ENCODE results near the gene ST3GAL4.

The ST3GAL4 gene

DNA sequence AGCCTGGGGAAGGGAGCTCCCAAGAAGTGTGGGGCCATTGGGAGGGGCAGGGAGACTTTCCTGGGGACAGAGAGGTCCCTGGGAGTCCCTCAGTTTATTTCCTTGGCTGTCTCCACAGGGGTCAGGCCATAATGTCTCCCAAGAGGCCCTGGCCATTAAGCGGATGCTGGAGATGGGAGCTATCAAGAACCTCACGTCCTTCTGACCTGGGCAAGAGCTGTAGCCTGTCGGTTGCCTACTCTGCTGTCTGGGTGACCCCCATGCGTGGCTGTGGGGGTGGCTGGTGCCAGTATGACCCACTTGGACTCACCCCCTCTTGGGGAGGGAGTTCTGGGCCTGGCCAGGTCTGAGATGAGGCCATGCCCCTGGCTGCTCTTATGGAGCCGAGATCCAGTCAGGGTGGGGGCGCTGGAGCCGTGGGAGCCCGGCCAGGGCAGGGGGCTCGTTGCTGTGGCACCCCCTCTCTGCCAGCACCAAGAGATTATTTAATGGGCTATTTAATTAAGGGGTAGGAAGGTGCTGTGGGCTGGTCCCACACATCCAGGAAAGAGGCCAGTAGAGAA lies 58.4 kb downstream of the ST3GAL4 start:
- H3K4me1 ChIP-seq (ENCODE audit: control insufficient read depth, insufficient read depth, low read length) = peaks cover 47% of the 10 kb centered on the region
- no peaks in the 10 kb centered on the region for H3K27me3 ChIP-seq (replicated peaks; ENCODE audit: control insufficient read depth, insufficient read depth, low read length)
- no peak overlapping the region for H3K4me3 ChIP-seq (ENCODE audit: low read length)
- peaks cover 30% of the 10 kb centered on the region for H3K36me3 ChIP-seq (ENCODE audit: control insufficient read depth, insufficient read depth, low read length, severe bottlenecking)
- no peak for DNase-seq (ENCODE audit: low read depth)
- H3K9ac ChIP-seq (ENCODE audit: low read length) = no peak overlapping the region
- H3K9me3 ChIP-seq (ENCODE audit: control insufficient read depth, low read length) = no peaks in the 10 kb centered on the region

DNA sequence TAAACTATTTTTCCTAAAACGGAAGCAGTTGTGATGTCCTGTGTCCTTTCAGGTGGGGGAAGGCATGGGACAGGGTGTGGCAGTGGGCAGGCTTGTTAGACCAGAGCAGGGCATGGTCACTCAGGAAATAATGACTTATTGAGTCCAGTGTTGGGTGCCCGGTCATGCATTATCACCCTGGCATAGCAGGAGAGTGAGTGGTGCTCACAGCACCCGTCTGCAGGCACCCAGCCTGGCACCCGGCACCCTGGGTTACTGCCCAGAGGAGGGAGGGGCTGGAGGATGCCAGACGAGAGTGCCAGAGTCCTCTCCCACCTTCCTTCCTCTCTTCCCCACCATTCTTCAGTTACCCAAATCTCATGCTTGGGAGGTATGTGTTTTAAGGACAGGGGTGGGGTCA lies 59.1 kb downstream of the ST3GAL4 start:
- H3K27me3 ChIP-seq (replicated peaks; ENCODE audit: control insufficient read depth, insufficient read depth, low read length) = no peaks in the 10 kb centered on the region
- H3K9me3 ChIP-seq (ENCODE audit: control insufficient read depth, low read length) = no peaks in the 10 kb centered on the region
- DNase-seq (ENCODE audit: low read depth) = no peak
- peaks cover 23% of the 10 kb centered on the region for H3K36me3 ChIP-seq (ENCODE audit: control insufficient read depth, insufficient read depth, low read length, severe bottlenecking)
- H3K9ac ChIP-seq (ENCODE audit: low read length) = peak overlapping the region; percentile 82
- H3K4me1 ChIP-seq (ENCODE audit: control insufficient read depth, insufficient read depth, low read length) = peaks cover 51% of the 10 kb centered on the region
- H3K4me3 ChIP-seq (ENCODE audit: low read length) = no peak overlapping the region

DNA sequence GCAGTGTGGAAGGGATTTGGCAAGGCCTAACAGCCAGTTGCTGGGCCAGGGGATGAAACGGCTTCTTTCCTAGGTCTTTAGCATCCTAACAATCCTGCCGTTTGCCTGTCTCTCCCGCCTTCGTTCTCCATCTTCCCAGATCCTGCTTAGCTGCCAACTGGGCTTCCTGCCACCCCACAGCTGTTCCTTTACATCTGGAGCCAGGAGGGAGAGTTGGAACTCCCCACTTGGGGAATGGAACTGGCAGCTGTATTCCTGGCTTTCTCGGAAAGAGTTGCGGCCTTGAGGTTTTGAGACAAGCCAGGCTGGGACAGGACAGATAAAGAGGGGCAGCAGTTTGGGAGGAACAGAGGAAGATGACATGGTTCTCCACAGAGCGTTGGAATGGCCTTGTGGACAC lies 59.6 kb downstream of the ST3GAL4 start:
- Histone ChIP-seq H3K9me3 (ENCODE audit: control insufficient read depth, low read length) (no peaks in the 10 kb centered on the region), H3K27me3 (replicated peaks; ENCODE audit: control insufficient read depth, insufficient read depth, low read length) (no peaks in the 10 kb centered on the region), H3K4me3 (ENCODE audit: low read length) (peak overlapping the region; percentile 23), H3K9ac (ENCODE audit: low read length) (peak overlapping the region; percentile 82), H3K4me1 (ENCODE audit: control insufficient read depth, insufficient read depth, low read length) (peaks cover 56% of the 10 kb centered on the region), H3K36me3 (ENCODE audit: control insufficient read depth, insufficient read depth, low read length, severe bottlenecking) (peaks cover 18% of the 10 kb centered on the region)
- peak; percentile 70 for DNase-seq (ENCODE audit: low read depth)

DNA sequence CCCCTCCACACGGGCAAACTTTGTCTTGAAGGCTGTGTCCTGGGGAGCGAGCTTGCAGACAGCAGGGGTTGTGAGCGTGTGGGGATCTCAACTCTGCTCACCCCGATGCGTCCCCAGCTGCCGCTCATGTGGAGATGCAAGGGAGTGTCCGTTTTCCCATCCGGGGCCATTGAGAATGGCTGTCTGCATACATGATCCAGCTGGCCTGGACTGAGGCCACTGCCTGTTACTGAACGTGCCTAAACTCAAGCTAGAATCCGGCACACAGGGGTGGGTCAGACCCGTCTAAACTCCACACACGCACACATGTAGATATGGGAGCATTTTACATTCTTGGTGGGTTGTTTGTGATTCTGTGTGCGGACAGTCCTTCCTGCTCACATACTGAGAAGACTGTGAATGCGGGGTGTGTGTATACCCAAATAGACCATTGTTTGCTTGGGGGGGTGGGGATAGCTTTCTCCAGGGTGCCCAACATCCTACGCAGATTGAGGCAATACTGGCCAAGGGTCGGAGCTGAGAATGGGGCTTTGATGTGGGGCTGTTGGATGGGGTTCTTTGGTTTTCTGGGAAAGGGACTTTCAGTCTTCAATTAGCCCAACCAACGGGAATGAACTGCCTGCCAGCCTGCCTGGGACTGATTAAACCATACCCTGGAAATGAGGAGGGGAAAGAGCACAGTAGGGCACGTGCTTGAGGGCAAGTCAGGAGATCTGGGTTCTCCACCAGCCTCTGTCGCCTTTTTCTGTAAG lies 60.4 kb downstream of the ST3GAL4 start:
- H3K9ac ChIP-seq (ENCODE audit: low read length) = peak overlapping the region; percentile 82
- H3K9me3 ChIP-seq (ENCODE audit: control insufficient read depth, low read length) = no peaks in the 10 kb centered on the region
- DNase-seq (ENCODE audit: low read depth) = no peak
- H3K4me1 ChIP-seq (ENCODE audit: control insufficient read depth, insufficient read depth, low read length) = peaks cover 51% of the 10 kb centered on the region
- H3K36me3 ChIP-seq (ENCODE audit: control insufficient read depth, insufficient read depth, low read length, severe bottlenecking) = peaks cover 15% of the 10 kb centered on the region
- H3K4me3 ChIP-seq (ENCODE audit: low read length) = peak overlapping the region; percentile 23
- H3K27me3 ChIP-seq (replicated peaks; ENCODE audit: control insufficient read depth, insufficient read depth, low read length) = no peaks in the 10 kb centered on the region

DNA sequence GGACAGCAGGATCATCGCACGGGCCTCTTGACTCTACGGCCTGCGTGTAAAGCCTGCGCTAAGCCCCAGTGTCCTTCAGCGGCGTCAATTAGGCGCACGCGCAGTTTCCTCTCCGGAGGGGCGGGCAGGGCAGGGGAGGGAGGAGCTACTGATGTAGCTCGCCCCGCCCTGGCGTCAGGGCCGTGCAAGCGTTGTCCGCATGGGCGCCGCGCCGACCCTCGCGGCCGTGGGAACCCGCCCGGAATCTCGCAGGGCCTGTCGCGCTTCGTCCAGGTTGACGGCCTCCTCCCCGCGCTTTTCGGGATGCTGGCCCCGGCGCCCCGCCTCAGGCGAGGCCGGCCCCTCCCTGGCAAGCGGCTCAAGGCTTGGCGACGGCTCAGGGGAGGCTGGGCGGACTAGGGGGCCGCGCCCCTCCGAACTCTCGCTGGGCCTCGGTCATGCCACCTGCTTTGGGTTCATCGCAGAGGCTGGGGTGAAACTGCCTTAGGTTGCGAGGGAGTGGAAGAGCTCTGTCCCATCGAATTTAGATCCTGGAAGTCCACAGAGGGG lies 61.1 kb downstream of the ST3GAL4 start:
- DNase-seq (ENCODE audit: low read depth) = peak; percentile 38
- no peaks in the 10 kb centered on the region for H3K27me3 ChIP-seq (replicated peaks; ENCODE audit: control insufficient read depth, insufficient read depth, low read length)
- no peaks in the 10 kb centered on the region for H3K9me3 ChIP-seq (ENCODE audit: control insufficient read depth, low read length)
- peak overlapping the region; percentile 82 for H3K9ac ChIP-seq (ENCODE audit: low read length)
- peak overlapping the region; percentile 48 for H3K4me3 ChIP-seq (ENCODE audit: low read length)
- H3K4me1 ChIP-seq (ENCODE audit: control insufficient read depth, insufficient read depth, low read length) = peaks cover 45% of the 10 kb centered on the region
- H3K36me3 ChIP-seq (ENCODE audit: control insufficient read depth, insufficient read depth, low read length, severe bottlenecking) = peaks cover 15% of the 10 kb centered on the region

DNA sequence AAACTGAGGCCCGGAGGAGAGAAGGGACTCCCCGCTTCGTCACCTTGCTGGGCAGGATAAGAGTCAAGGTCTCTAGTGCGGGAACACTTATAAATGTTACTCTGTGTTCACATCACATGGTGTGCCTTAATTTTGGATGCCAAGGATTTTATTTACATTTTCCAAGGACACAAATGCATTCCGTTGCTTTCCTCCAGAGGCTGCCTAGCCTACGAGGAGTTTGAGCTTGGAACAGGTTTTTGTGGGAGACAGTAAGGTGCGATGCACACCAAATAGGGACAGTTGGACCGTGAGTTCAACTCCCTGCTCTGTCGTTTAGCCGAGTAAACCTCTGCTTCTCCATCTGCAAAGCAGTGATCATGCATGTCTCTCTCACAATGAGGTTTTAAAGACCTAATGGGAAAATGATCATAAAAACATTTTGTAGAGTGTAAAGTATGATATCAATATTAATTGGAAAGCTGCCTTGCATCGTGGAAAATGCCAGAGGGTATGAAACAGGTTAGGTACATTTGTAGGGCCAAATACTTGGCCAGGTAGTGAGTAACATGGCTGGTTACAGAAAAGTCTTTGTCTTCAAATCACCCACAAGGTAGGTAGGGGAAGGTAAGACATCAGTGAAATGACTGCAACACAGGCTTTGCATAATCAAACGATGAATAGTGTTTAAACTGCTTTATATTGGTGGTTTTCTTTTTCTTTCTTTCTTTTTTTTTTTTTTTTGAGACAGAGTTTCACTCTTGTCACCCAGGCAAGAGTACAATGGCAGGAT lies 61.8 kb downstream of the ST3GAL4 start:
- Histone ChIP-seq H3K4me1 (ENCODE audit: control insufficient read depth, insufficient read depth, low read length) (peaks cover 45% of the 10 kb centered on the region), H3K4me3 (ENCODE audit: low read length) (peak overlapping the region; percentile 48), H3K27me3 (replicated peaks; ENCODE audit: control insufficient read depth, insufficient read depth, low read length) (no peaks in the 10 kb centered on the region), H3K9me3 (ENCODE audit: control insufficient read depth, low read length) (no peaks in the 10 kb centered on the region), H3K36me3 (ENCODE audit: control insufficient read depth, insufficient read depth, low read length, severe bottlenecking) (peaks cover 15% of the 10 kb centered on the region), H3K9ac (ENCODE audit: low read length) (peak overlapping the region; percentile 82)
- no peak for DNase-seq (ENCODE audit: low read depth)

DNA sequence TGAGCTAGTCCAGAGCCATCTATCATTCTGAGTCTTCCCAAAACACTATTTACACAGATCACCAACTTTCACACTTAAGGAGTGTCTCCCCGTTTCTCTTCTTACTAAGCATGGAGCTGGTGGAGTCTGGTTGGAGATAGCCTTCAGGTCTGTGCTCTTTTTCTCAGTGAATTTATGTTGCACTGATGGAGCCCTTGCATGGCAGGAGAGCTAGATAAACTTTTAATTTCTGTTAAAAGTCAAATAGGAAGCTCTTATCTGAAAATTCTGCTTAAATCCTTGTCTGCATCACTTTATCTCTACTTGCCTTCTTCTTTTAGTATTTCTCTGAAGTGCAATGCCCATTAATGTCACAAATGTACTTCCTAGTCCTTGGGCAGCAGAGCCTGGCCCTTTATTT lies 63.4 kb downstream of the ST3GAL4 start:
- peaks cover 45% of the 10 kb centered on the region for H3K4me1 ChIP-seq (ENCODE audit: control insufficient read depth, insufficient read depth, low read length)
- H3K36me3 ChIP-seq (ENCODE audit: control insufficient read depth, insufficient read depth, low read length, severe bottlenecking) = peaks cover 7% of the 10 kb centered on the region
- H3K4me3 ChIP-seq (ENCODE audit: low read length) = no peak overlapping the region
- no peak overlapping the region for H3K9ac ChIP-seq (ENCODE audit: low read length)
- H3K9me3 ChIP-seq (ENCODE audit: control insufficient read depth, low read length) = no peaks in the 10 kb centered on the region
- no peaks in the 10 kb centered on the region for H3K27me3 ChIP-seq (replicated peaks; ENCODE audit: control insufficient read depth, insufficient read depth, low read length)
- no peak for DNase-seq (ENCODE audit: low read depth)

DNA sequence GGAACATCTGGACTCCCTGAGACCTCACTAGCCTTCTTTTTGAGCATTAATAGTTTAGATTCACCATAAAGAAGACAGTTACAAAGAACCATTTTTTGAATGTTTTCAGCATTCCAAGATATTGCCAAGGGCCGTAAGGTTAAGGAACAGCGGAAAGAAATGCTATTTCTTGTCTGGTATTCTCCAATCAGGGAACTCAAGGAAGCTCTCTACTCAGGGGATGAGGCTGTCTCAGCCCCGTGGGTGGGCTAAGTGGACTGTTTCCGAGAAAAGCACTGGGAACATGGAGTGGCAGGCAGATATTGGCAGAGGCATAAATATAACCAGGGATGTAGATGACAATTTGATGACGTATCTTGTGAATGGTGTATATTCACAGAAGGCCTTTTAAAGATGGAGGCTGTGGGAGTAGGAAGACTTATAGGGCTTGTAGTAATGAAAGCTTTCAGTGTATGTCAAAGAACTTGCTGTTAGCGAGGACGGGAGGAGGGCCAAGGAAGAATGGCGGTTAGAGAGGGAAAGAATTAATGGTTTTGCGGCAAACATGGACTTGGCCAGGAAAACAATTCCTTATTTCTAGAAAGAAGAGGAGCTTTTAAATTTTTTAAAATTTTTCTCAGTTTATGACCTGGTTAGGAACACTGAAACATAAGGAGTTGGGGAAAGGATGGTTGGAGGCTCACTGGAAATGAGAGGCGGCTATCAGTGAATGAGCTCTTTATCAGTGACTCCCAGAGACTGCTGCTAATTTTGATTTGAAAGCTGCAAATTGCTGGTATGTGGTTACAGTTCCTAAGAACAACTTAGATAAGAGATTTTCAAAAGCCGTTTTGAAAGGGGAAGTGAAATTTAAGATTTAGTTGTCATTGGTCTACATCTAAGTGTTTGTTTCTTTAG lies 64.6 kb downstream of the ST3GAL4 start:
- Histone ChIP-seq H3K9ac (ENCODE audit: low read length) (no peak overlapping the region), H3K27me3 (replicated peaks; ENCODE audit: control insufficient read depth, insufficient read depth, low read length) (no peaks in the 10 kb centered on the region), H3K4me3 (ENCODE audit: low read length) (no peak overlapping the region), H3K9me3 (ENCODE audit: control insufficient read depth, low read length) (no peaks in the 10 kb centered on the region), H3K4me1 (ENCODE audit: control insufficient read depth, insufficient read depth, low read length) (peaks cover 38% of the 10 kb centered on the region), H3K36me3 (ENCODE audit: control insufficient read depth, insufficient read depth, low read length, severe bottlenecking) (peaks cover 6% of the 10 kb centered on the region)
- DNase-seq (ENCODE audit: low read depth) = peak; percentile 58

DNA sequence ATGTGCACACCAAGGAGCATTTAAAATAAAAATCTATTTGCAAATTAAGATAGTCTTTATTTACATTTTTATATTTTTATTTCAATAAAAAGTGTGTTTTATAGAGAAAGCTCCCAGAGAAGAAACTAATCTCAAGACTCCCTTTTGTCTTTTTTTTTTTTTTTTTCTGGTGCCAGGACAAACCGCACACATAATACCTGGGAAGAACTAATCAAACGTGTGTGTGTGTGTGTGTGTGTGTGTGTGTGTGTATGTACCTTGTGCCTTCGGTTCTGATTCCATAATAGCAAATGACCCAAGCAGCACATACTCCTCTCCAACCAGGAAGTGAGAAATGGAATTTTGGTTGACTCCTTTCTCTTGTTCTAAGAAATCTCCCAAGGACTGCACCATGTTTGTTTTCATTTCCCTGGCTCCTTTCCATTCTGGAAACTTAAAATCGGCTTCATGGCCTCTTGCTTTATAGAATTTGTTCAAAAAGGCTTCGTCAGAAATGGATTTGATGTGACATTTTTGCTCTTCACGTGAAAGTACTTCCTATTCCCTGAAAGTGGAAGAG lies 65.3 kb downstream of the ST3GAL4 start:
- Histone ChIP-seq H3K4me3 (ENCODE audit: low read length) (no peak overlapping the region), H3K27me3 (replicated peaks; ENCODE audit: control insufficient read depth, insufficient read depth, low read length) (no peaks in the 10 kb centered on the region), H3K9me3 (ENCODE audit: control insufficient read depth, low read length) (no peaks in the 10 kb centered on the region), H3K4me1 (ENCODE audit: control insufficient read depth, insufficient read depth, low read length) (peaks cover 32% of the 10 kb centered on the region), H3K36me3 (ENCODE audit: control insufficient read depth, insufficient read depth, low read length, severe bottlenecking) (peaks cover 6% of the 10 kb centered on the region), H3K9ac (ENCODE audit: low read length) (no peak overlapping the region)
- DNase-seq (ENCODE audit: low read depth) = no peak

DNA sequence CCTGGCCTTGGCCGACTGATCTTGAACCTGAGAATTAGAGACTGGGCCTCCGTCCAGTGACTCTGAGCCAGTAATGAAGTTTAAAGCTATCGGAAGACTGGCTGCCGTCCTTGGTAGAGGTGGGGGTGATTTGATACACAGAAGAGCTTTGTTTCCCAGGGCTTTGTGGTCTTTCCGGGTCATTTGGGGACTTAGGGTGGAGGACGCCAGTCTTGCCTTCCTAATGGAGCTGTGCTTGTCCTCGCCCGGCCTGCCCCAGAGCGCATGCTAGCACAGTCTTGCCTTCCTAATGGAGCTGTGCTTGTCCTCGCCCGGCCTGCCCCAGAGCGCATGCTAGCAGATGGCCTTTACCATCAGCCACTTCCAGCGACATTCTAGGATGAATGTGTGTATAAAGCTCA lies 65.8 kb downstream of the ST3GAL4 start:
- Histone ChIP-seq H3K9me3 (ENCODE audit: control insufficient read depth, low read length) (no peaks in the 10 kb centered on the region), H3K9ac (ENCODE audit: low read length) (no peak overlapping the region), H3K27me3 (replicated peaks; ENCODE audit: control insufficient read depth, insufficient read depth, low read length) (no peaks in the 10 kb centered on the region), H3K4me3 (ENCODE audit: low read length) (no peak overlapping the region), H3K36me3 (ENCODE audit: control insufficient read depth, insufficient read depth, low read length, severe bottlenecking) (peaks cover 6% of the 10 kb centered on the region), H3K4me1 (ENCODE audit: control insufficient read depth, insufficient read depth, low read length) (peaks cover 27% of the 10 kb centered on the region)
- DNase-seq (ENCODE audit: low read depth) = no peak
